GM18511 (cell line): Measurements from ENCODE around the gene MYO18B.

ENCODE experiments used
- ATAC-seq: cut with Tn5 transposase; IDR thresholded peaks from one replicate; pipeline ENCODE4 v1.9.1; 2021; ENCODE audit warnings: mild to moderate bottlenecking, moderate library complexity; ENCODE audit not compliant: unreplicated experiment

The MYO18B gene

DNA sequence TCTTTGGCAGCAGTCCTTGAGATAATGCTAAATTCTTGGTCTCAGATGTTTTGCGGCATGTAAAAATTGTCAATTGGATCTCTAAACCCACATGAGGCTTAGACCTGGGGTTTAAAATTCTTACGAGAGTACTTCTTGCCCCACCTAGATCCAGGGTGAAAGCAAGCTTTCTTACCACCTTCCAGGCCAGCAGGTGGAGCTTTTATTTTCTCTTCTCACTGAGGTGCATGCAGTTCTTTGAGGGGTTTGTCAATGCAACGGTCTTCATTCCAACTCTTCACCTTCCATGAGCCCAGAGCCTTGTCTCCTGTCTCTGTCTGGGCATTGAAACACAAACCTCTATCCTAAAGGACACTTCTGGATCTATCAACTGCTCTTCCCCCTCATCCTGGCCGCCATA lies 154.1 kb downstream of the MYO18B start:
- no peak for ATAC-seq

DNA sequence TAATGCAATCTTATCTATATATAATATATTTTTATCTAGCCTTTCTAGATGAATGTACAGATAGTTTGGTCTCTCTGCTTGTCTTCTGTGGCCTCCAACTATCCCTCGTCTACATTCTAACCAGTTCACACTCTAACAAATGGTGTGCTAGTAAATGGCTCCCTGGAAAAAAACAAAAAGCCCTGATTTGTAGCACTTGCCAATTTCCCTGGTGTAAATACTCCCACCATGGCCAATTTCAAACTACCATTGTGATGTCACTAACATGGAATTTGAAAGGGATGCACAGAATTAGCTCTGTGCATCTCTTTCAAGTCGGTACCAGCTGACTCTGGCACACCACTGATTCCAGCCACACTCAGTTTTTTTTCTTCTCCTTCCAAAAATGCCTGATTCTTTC lies 154.6 kb downstream of the MYO18B start:
- no peak for ATAC-seq

DNA sequence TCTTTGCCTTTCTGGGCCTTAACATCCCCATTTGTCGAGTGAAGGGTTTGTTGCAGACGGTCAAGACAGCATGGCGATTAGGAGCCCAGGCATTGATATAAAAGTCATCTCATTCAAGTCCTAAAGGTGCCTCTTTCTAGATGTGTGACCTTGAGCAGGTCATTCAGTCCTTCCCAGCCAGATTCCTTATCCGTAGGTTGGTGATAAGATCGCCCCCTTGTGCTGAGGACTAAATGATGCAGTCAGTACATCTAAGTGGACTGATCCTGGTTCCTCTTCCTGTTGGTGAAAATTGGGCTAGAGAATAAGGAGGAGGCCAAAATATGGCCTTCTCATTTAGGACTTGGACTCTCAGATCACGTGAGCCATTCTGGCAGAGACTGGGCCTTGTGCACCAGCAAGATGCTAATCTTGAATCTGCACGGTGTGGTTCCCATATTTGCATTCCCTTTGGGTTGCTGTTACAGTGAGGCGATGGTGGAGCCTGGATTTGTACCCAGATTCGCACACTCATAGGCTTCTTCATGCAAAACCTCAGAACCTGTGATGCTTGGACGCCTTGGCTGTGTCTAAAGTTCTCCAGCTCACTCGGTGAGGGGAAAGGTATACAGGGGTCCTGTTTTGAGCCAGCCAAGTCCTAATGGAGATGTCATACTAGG lies 156.8 kb downstream of the MYO18B start:
- no peak for ATAC-seq

DNA sequence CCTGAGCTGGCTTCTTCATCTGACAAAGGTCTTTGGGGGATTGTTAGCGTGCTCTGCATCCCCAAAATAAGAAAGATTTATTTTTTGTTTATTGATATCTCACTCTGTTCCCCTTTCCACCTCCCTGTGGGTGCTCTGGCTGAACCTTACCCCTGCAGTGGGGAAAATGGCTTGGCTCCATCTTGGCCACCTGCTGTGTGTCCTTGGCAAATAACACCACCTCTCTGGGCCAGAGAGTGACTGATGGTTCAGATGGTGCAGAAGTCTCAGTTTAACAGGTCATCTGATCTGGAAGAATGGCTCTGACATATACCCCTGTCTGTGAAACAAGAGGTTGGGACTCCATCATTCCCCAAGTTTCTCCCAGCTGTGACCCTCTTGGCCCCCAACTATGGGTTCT lies 157.6 kb downstream of the MYO18B start:
- no peak for ATAC-seq

DNA sequence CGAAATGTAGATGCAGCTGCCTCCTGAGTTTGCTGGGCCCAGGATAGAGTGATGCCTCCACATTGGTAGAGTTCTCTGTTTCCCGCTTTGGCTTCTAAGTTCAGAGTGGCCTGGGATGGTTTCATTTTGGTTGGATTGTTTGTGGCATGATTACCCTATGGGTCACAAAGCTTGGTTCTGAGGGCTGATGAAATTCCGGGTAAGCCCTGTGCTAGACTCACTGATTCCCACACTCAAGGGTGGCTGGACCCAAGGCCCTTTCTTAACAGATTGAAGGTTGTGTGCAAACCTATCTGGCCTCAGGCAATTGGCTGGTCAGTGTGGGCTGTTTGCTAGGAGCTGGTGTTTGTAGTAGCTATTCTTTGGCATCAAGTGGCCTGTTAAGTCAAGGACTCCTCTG lies 158.4 kb downstream of the MYO18B start:
- no peak for ATAC-seq

DNA sequence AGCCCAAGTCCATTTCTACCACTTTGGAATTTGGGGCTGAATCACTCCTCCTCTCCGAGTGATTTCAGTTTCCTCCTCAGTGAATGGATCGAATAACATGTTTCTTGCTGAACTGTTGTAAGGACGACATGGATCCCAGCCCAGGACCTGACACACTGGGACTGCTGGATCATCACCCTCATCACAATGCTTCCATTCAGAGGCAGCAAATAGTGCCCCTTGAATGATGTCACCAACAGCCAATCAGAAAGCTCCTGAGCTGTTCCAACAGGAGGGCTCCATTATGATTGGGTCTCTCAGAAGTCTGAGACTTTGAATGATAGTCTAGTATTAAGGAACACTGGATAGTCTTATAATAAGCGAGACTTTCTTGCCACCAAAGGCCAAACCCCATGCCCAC lies 158.9 kb downstream of the MYO18B start:
- ATAC-seq = no peak

DNA sequence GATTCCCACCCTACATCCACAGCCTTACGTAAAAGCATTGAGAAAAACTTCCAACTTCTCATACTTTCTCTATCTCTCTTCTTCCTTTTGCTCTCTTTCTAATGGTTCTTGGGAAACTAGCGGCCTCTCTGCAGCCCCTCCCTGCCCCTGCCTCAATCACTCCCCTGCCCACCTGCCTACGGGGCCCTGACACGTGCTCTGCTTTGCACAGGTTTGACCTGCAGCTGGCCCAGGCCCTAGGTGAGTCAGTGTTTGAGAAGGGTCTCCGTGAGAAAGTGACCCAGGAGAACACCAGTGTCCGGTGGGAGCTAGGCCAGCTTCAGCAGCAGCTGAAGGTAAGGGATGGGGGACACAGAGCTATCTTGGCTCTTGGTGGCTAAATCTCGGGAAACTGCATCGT lies 160.4 kb downstream of the MYO18B start:
- no peak for ATAC-seq

DNA sequence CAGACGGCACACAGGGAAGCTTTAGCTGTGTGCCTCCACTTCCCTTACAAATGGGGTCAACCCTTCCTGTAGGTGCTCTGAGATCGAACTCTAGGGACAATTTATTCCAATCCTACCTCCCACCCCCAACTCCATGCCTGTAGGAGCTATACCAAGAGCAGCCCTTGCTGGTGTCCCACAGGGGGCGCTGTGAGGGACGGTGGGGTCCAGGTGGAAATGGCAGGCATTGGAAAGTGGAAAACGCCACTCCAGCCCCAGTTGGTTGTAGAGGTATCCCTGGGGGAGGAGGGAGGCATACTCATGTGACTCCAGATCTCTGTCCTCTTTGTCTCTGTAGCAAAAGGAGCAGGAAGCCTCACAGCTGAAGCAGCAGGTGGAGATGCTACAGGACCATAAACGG lies 161.3 kb downstream of the MYO18B start:
- no peak for ATAC-seq

DNA sequence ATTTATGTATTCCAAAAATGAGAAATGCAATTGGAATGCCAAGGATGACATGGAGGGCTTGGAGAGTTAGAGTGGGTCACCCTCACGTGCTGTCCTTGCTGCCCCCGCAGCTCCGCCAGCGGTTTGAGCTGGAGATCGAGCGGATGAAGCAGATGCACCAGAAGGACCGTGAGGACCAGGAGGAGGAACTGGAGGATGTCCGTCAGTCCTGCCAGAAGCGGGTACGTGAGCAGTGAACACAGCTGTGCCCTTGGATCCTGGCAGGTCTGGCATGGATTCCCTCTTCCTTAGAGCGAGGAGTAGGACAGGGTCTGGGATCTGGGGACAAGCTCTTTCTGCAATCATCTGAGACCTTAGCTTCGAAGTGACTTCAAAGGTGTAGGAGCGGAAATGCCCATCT lies 166.2 kb downstream of the MYO18B start:
- ATAC-seq = no peak

DNA sequence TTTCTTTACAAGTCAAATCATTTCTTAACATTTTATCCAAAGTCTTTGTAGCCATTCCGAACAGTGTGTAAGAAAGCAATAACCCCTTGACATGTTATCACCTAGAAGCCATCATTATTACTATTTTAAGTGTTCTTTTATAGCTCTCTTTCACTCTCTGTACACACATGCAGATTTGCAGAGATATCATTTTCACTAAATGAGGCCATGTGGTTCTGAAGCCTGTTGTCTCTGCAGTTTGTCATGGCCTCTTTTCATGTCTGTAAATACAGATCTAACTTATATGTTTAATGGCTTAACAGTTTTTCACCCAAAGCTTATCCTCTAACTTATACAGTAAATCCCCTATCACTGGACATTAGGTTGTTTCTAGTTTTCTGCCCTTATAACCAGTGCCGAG lies 166.8 kb downstream of the MYO18B start:
- ATAC-seq = no peak

DNA sequence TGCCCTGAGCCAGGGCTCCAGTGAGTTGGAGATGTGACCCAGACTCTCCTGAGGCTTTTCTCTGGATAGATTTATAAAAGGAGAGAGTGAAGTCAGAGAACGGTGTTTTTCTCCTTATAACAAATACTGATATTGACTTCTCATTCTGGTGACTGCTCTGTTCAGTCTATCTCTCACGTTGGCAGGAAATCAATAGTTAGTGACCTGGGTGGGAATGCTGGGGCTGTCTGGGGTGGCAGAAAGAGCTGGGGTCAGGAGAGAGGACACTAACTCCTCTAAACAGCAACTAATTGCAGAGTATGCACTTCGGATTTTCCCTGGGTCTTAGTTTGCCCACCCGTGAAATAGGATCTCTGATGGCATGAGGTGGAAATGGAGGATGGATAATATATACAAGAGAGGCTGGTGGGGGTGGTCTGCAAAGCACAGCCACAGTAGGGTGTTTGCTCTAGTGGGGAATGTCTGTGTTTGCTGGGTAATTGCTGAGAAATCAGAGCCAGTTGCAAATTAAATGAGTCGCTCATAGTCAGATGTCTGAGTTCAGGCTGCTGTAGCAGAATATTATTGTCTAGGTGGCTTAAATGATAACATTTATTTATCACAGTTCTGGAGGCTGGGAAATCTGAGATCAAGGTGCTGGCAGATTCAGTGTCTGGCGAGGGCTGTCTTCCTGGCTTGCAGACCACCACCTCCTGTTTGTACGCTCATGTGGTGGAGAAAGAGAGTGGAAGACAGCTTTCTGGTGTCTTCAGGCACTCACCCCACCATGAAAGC lies 167.8 kb downstream of the MYO18B start:
- ATAC-seq = no peak

DNA sequence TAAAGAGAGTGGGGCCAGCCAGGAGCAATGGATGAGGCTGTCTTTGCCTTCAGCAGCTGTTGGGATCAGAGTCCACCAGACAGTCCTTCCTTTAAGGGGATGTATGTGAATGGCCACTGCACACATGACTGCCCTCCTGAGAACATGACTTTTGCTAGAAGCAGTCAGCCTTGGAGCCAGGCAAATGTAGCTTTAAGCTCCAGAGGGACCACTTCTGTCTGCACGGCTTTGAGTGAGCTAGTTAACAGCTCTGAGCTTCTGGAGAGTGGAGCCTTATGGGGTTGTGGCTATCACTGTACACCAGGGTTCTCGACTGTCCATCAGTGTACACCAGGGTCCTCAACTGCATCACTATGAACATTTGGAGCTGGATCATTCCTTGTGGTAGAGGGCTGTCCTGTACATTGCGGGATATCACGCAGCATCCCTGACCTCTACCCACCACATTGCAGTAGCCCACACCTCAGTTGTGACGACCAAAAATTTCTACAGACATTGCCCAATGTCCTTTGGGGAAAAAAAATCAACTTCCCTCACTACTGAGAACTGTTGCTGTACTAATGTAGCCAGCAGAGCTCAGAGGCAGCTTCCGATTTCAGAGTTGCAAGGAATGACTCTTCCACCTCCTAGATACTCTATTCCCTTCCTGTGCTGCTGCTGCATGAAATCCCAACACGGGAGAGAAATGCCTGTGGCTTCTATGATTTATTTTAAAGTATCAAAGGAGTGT lies 169.4 kb downstream of the MYO18B start:
- ATAC-seq = no peak

DNA sequence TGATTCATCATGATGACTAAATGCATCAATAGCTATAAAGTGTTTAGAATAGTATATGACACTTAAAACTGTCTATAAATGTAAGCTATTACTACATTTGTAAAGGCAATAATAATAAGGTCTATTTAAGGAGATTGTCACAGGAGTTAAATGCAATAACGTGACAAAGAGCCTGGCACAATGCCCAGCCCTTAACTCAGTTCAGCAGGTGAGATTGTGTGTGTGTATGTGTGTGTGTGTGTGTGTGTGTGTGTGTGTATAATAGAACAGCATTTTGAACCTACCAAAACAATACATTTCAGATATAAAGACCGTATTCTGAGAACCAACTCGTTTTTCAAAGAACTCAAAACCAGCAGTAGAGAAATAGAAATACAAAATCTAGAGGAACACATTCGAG lies 177.5 kb downstream of the MYO18B start:
- no peak for ATAC-seq

DNA sequence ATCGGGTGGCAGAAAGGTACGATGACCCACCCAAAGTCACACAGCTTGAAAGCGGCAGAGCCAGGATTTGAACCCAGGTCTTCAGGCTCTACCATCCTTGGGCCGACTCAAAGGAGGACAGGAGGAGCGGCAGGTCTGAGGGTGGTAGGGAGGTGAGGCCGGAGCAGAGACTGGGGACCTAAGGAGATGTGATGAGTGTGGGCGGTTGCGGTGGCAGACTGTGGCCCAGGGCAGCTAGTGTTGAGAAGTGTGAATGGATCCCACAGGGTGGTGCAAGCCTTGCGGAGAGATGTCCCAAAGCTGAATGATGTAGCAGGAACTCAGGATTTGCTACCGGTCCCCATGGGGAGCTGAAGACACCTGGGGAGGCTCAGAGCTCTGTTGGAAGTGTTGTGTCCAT lies 180.2 kb downstream of the MYO18B start:
- no peak for ATAC-seq

DNA sequence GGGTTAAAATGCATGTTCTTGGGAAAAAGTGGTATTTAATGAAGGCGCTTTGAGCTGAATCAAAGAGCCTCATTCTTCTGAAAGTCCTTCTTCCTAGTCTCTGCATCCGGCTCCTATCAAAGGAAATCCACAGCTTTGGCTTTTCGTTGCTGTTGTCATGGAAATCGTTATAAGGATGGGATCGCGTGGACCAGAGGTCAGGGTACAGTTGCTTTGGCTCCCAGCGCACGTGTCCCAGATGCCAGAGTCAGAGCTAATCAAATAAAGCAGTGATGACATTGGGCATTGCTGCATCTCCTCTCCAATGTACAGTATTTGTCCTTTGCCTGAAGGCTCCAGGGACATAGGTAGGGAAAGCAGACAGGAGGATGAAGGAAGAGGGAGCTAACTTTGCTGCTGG lies 181.9 kb downstream of the MYO18B start:
- no peak for ATAC-seq

DNA sequence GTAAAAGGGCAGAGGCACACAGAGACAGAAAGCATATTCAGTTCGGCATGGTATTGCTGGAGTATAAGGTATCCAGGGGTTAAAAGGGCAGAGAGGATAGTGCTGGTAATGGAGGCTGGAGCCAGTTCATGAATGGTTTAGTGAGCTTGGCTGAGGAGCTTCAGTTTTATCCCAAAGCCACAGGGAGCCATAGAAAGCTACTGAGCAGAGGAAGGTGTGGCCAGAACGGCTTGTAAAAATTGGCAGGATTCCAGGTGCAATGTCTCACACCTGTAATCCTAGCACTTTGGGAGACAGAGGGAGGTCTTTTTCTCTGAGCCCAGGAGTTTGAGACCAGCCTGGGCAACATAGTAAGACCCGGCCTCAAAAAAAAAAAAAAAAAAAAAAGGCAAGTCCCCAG lies 186.1 kb downstream of the MYO18B start:
- no peak for ATAC-seq

DNA sequence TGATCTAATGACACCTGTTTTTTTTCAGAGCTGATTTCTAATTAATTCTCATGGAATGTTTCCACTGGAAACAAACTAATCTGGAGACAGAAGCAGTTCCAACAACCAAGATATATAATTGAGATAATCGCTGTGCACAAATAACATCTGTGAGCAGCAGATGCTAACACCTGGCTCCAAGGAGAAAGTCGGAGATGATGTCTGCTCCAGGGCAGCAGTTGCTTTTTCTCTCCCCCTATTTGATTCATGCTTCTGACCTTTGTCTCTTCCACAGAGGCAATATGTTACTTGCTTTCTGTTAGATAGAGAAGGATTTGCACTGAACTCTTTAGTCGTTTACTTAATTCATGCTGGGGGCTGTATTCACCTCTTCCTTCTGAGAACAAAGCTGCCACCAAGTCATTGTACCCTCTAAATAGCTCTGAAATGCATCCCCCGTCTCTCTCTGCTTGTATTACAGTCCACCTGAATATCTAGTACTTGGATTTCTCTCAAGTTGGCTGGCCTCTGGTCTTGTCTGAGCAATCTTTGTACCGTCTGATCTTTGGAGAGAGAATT lies 187.4 kb downstream of the MYO18B start:
- no peak for ATAC-seq

DNA sequence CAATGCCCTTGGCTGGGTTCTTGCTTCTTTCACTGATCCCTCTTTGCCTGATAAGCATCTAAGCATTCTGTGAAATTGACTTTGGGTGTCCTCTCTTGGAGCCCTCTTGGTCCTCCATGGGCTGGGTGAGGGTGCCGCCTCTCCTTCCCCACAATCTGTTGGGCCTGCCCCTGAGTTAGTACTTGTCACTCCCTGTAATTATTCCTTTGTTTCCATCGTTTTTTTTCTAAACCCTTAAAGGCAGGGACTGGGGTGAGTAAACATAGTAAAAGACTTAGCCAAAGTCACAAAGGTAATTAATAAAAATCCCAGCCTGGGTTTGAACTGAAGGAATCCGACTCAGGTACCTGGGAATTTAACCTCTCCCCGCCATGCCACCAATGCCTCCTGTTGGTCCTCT lies 188.1 kb downstream of the MYO18B start:
- ATAC-seq = no peak

DNA sequence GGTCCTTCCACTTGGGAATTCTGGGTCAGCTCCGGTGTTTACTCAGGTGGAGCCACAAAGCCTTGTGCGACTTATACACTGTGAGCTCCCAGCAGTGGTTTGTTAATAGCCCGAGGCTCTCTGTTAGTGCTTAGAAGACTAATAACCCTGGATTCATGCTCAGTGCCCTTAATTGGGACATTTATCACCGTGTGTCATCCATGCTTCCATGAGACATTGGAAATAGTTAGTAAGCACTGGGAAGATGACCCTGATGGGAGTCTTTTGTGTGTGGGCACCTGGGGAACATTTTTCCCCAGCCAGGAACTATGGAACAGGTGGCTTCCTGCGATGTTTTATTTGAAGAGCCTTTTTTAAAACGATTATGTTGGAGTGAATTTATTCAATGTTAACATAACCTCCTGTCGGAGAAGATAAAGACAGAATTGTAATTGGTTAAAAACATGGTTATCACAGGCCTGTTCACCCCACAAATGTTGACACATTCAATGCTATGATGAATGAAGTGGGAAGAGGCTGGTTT lies 188.9 kb downstream of the MYO18B start:
- ATAC-seq = no peak

DNA sequence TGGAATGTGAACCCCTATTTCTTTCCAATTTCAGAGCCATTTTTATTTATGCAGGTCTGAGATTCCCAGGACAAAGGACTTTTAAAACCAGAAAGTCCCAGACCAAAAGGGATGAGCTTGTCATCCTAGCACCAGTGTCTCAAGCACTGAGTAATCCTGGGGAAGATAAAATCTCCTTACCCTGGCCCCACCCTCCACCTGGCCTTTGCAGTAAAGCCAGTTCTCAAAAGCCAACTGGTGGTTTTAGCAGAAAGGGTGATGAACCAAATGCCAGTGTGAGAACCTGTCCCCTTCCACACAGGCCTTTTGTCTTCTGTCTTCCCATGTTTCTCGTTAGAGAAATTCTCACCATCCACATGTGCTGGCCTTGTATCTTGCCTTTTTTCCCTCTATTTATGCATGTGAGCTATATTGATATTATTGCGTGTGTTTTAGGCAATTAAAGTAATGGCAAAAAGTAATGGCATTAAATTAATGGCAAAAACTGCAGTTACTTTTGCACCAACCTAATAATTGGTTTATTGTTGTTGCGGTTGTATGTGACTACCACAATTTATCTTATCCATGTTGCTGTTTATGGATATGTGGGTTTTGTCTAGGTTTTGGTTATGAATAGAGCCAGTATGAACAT lies 191.3 kb downstream of the MYO18B start:
- ATAC-seq = no peak
